Activated CD4-positive, alpha-beta T cell treated with anti-CD3 and anti-CD28 coated beads for 1 hour (primary cell): ENCODE data around the gene ZGRF1.
"Not testable (repeated sequence)": the region's sequence is repeated elsewhere in the genome, so short reads cannot be mapped to it uniquely, and the experiment has no call there.

ENCODE experiments used
- DNase-seq: peaks from one replicate; pipeline ENCODE4 v3.0.0-alpha.2; 2020

Gene ZGRF1

GRCh38 chr4:112513971-112514646, 122.6 kb downstream of the ZGRF1 start:
- no peak for DNase-seq

- no peak for DNase-seq
These were observed 124.9 kb downstream of the ZGRF1 start for GRCh38 chr4:112511803-112512118.

GRCh38 chr4:112511093-112511802, 125.5 kb downstream of the ZGRF1 start:
- DNase-seq = no peak

GRCh38 chr4:112510291-112511092, 126.2 kb downstream of the ZGRF1 start:
- no peak for DNase-seq

- no peak for DNase-seq
These were observed 127.2 kb downstream of the ZGRF1 start for GRCh38 chr4:112509243-112510141.

- no peak for DNase-seq
These were observed 128.4 kb downstream of the ZGRF1 start for GRCh38 chr4:112508356-112508755.

- no peak for DNase-seq
These were observed 131.9 kb downstream of the ZGRF1 start for GRCh38 chr4:112504807-112505206.

- DNase-seq = no peak
These were observed 133.8 kb downstream of the ZGRF1 start for GRCh38 chr4:112502871-112503270.

- no peak for DNase-seq
These were observed 144.4 kb downstream of the ZGRF1 start for GRCh38 chr4:112492321-112492720.

GRCh38 chr4:112490808-112491207, 145.9 kb downstream of the ZGRF1 start:
- DNase-seq = not testable (repeated sequence)
